ENCODE measurements around the gene EYA2. TPM values are rescaled to one million over a fixed set of nuclear protein-coding genes. Genes with fewer than 3 reads are reported as not detected.

The EYA2 gene
- total and polyA plus RNA-seq, 2 donors (not counting 3 experiments of a cell fraction or from before 2014, with no cell fraction given): not detected

DNA sequence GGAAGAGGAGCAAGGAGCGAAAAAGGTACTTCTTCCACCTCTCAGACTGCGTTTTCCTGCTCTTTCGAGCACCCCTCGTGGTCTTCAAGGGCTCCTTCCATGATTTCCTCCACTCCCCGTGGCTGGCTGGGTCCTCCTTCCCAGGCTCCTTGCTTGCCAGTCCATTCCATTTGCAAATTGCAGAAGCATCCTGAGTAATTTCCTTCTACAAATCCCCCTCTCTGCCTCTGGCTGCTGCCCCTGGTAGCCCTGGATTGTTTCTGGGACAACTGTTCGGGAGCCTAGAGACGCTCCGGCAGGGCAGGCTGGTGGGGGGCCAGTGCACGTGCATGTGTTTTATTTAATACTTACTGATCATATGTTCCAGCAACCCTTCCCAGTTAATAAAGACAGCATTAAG lies 288.7 kb downstream of the EYA2 start:
- dilution Hi-C loops (cut with MboI; ENCODE audit: extremely low pct_ligation_motif_present, low sequenced_read_pairs): no loop called here
- BruUV-seq (replicated peaks): no TSS peak

DNA sequence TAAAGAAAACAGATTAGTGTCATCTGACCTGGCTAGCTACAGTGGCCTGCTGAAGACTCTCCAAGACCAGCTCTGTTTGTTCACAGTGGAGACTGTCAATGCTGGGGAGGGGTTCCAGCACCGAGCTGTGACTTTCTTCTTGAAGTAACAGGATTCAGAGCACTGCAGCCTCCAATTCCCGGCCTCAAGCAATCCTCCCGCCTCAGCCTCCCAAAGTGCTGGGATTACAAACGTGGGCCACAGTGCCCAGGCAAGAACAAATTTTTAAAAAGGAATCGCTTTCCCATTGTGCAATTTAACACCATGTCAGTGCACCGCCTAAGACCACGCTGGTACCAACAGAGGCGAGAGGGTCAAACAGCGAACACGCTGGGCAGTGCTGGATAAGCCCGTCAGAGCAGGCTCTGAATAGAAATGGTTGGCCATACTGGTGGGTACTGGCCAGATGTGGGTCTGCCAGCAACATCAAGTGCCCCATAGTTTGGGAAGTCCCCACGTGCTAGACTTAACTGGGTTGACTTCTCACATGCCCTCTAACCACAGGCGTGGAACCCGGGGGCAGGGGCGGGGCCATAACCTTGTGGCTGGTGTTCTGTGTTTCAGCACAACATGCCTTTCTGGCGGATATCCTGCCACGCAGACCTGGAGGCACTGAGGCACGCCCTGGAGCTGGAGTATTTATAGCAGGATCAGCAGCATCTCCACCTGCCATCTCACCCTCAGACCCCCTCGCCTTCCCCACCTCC lies 293.0 kb downstream of the EYA2 start:
- ChIA-PET CTCF (interaction anchor here (1.2 kb wide), 1 partner anchor 9 kb away, joined by 4 read pairs; no protein-coding TSS in a partner anchor), POLR2A (no interaction called here)
- TF ChIP-seq MYC (IDR thresholded peaks at IDR 0.05; ENCODE audit: low read depth, low read length) (no peak), GATA2 (IDR thresholded peaks at IDR 0.05; ENCODE audit: insufficient read depth, insufficient read length, low read depth, low read length) (no peak), POLR2AphosphoS5 (IDR thresholded peaks at IDR 0.05; ENCODE audit: insufficient read depth, low read depth, low read length) (no peak), JUN (IDR thresholded peaks at IDR 0.05; ENCODE audit: borderline replicate concordance, insufficient read depth, insufficient read length, low read depth) (no peak), EZH2 (IDR thresholded peaks at IDR 0.05; ENCODE audit: borderline replicate concordance, low read depth, low read length, severe bottlenecking) (no peak)
- TF ChIP-seq, protein P1, sequence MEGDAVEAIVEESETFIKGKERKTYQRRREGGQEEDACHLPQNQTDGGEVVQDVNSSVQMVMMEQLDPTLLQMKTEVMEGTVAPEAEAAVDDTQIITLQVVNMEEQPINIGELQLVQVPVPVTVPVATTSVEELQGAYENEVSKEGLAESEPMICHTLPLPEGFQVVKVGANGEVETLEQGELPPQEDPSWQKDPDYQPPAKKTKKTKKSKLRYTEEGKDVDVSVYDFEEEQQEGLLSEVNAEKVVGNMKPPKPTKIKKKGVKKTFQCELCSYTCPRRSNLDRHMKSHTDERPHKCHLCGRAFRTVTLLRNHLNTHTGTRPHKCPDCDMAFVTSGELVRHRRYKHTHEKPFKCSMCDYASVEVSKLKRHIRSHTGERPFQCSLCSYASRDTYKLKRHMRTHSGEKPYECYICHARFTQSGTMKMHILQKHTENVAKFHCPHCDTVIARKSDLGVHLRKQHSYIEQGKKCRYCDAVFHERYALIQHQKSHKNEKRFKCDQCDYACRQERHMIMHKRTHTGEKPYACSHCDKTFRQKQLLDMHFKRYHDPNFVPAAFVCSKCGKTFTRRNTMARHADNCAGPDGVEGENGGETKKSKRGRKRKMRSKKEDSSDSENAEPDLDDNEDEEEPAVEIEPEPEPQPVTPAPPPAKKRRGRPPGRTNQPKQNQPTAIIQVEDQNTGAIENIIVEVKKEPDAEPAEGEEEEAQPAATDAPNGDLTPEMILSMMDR (IDR thresholded peaks at IDR 0.05; ENCODE audit: extremely low read depth in 1 of 2, insufficient read depth in 1 of 2, low read depth in 1 of 2, low read length in 2 of 2): no peak
- Histone ChIP-seq H3K27ac (ENCODE audit: insufficient read depth, low read depth, low read length) (no peak overlapping the region), H3K27me3 (ENCODE audit: control insufficient read depth in 2 of 2, insufficient read depth in 2 of 2, low read length in 2 of 2) (peaks cover 8% of the 10 kb centered on the region in 2 experiments), H3K4me1 (ENCODE audit: control insufficient read depth, extremely low read depth, insufficient read depth, low read length) (no peaks in the 10 kb centered on the region), H3K9me1 (replicated peaks; ENCODE audit: control insufficient read depth, extremely low read depth, insufficient read depth, low read length) (no peaks in the 10 kb centered on the region), H4K20me1 (replicated peaks; ENCODE audit: control insufficient read depth, extremely low read depth, insufficient read depth, low read length) (no peaks in the 10 kb centered on the region), H3K79me2 (ENCODE audit: control insufficient read depth, insufficient read depth, low read length) (no peaks in the 10 kb centered on the region), H3K9me3 (replicated peaks; ENCODE audit: control insufficient read depth, insufficient read depth, low read length) (no peaks in the 10 kb centered on the region), H3K36me3 (ENCODE audit: control insufficient read depth in 2 of 2, extremely low read depth in 1 of 2, insufficient read depth in 2 of 2, low read length in 2 of 2) (no peaks in the 10 kb centered on the region), H3K9ac (replicated peaks; ENCODE audit: extremely low read depth, insufficient read depth, low read length) (no peak overlapping the region), H2AFZ (ENCODE audit: low read depth, low read length) (no peak overlapping the region), H3K4me3 (replicated peaks in 1 of 3; ENCODE audit: insufficient read depth in 1 of 3, low read depth in 1 of 3, low read length in 3 of 3) (no peak overlapping the region), H3K4me2 (ENCODE audit: insufficient read depth, low read length) (no peak overlapping the region)
- intact Hi-C loops (cut with micrococcal nuclease): no loop called here
- dilution Hi-C loops (cut with MboI; ENCODE audit: extremely low pct_ligation_motif_present, low sequenced_read_pairs): no loop called here
- no peak for FAIRE-seq
- BruUV-seq (replicated peaks): no TSS peak
- DNase-seq (ENCODE audit: low read depth, low spot score): no peak

More for the DNA sequence above, 288.7 kb downstream of the EYA2 start:
- Histone ChIP-seq H3K4me1 (ENCODE audit: control insufficient read depth, extremely low read depth, insufficient read depth, low read length) (no peaks in the 10 kb centered on the region), H3K27ac (ENCODE audit: insufficient read depth, low read depth, low read length) (no peak overlapping the region), H3K4me3 (replicated peaks in 1 of 3; ENCODE audit: insufficient read depth in 1 of 3, low read depth in 1 of 3, low read length in 3 of 3) (no peak overlapping the region), H3K36me3 (ENCODE audit: control insufficient read depth in 2 of 2, extremely low read depth in 1 of 2, insufficient read depth in 2 of 2, low read length in 2 of 2) (no peaks in the 10 kb centered on the region), H3K9me3 (replicated peaks; ENCODE audit: control insufficient read depth, insufficient read depth, low read length) (no peaks in the 10 kb centered on the region), H4K20me1 (replicated peaks; ENCODE audit: control insufficient read depth, extremely low read depth, insufficient read depth, low read length) (no peaks in the 10 kb centered on the region), H3K9ac (replicated peaks; ENCODE audit: extremely low read depth, insufficient read depth, low read length) (no peak overlapping the region), H3K27me3 (ENCODE audit: control insufficient read depth in 2 of 2, insufficient read depth in 2 of 2, low read length in 2 of 2) (peaks cover 0 to 2% of the 10 kb centered on the region in 2 experiments), H3K79me2 (ENCODE audit: control insufficient read depth, insufficient read depth, low read length) (no peaks in the 10 kb centered on the region), H3K9me1 (replicated peaks; ENCODE audit: control insufficient read depth, extremely low read depth, insufficient read depth, low read length) (no peaks in the 10 kb centered on the region), H2AFZ (ENCODE audit: low read depth, low read length) (no peak overlapping the region), H3K4me2 (ENCODE audit: insufficient read depth, low read length) (no peak overlapping the region)
- FAIRE-seq: no peak
- ChIA-PET CTCF (no interaction called here), POLR2A (no interaction called here)
- no peak for DNase-seq (ENCODE audit: low read depth, low spot score)
- intact Hi-C loops (cut with micrococcal nuclease): no loop called here
- TF ChIP-seq FOS (IDR thresholded peaks at IDR 0.05; ENCODE audit: borderline replicate concordance, insufficient read depth, low read length) (no peak), MYC (IDR thresholded peaks at IDR 0.05; ENCODE audit: low read depth, low read length) (no peak), POLR2A (IDR thresholded peaks at IDR 0.05; ENCODE audit: low read depth, low read length) (no peak), POLR2AphosphoS5 (IDR thresholded peaks at IDR 0.05; ENCODE audit: insufficient read depth, low read depth, low read length) (no peak)
- TF ChIP-seq, protein P2, sequence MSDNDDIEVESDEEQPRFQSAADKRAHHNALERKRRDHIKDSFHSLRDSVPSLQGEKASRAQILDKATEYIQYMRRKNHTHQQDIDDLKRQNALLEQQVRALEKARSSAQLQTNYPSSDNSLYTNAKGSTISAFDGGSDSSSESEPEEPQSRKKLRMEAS (IDR thresholded peaks at IDR 0.05; ENCODE audit: insufficient read depth, insufficient read length): no peak

Data from endothelial cell of umbilical vein (primary cell).